HEK293 (cell line): Measurements from ENCODE around the gene NSD1.

Source experiments
- KLF7 ChIP-seq: fragments of 450-650 bp; formaldehyde crosslinking; IDR thresholded peaks from 2 replicates; pipeline ENCODE4 v1.5.1; 2016; ENCODE audit warnings: missing biosample characterization, missing genetic modification characterization, borderline replicate concordance
- WT1 ChIP-seq: fragments of 450-650 bp; formaldehyde crosslinking; IDR thresholded peaks from 2 replicates; pipeline ENCODE4 v1.5.1; 2016; ENCODE audit warnings: missing biosample characterization, missing genetic modification characterization
- ZBTB7A ChIP-seq: fragments of 450-650 bp; formaldehyde crosslinking; IDR thresholded peaks from 2 replicates; pipeline ENCODE4 v1.5.1; 2016; ENCODE audit warnings: low read depth, missing biosample characterization, missing genetic modification characterization
- ZNF792 ChIP-seq: fragments of 450-650 bp; formaldehyde crosslinking; IDR thresholded peaks from 2 replicates; pipeline ENCODE4 v1.5.1; 2016; ENCODE audit warnings: missing biosample characterization, missing genetic modification characterization

- TF ChIP-seq ZNF792 (tag by site-specific recombination) = no peak
- no peak for TF ChIP-seq KLF7 (tag by site-specific recombination)
- TF ChIP-seq ZBTB7A (tag by site-specific recombination) = no peak
- TF ChIP-seq WT1 (tag by site-specific recombination) = peak; percentile 77
These were observed 8.6 kb downstream of the NSD1 start for GRCh38 chr5:177142098-177142611.
